HG03108 (cell line): ENCODE measurements around the gene LPCAT3.
"Not testable (repeated sequence)": the region's sequence is repeated elsewhere in the genome, so short reads cannot be mapped to it uniquely, and the experiment has no call there.

Source experiments
- ATAC-seq: cut with Tn5 transposase; IDR thresholded peaks from one replicate; pipeline ENCODE4 v1.9.1; 2021; ENCODE audit warnings: moderate library complexity; ENCODE audit not compliant: unreplicated experiment

LPCAT3 gene

DNA sequence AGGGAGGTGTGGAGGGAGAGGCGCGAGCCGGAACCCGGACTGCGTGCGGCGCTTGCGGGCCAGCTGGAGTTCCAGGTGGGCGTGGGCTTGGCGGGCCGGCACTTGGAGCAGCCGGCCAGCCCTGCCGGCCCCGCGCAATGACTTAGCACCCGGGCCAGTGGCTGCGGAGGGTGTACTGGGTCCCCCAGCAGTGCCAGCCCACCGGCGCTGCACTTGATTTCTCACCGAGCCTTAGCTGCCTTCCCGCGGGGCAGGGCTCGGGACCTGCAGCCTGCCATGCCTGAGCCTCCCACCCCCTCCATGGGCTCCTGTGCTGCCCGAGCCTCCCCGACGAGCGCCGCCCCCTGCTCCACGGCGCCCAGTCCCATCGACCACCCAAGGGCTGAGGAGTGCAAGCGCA lies 19.1 kb upstream of the LPCAT3 start:
- not testable (repeated sequence) for ATAC-seq

DNA sequence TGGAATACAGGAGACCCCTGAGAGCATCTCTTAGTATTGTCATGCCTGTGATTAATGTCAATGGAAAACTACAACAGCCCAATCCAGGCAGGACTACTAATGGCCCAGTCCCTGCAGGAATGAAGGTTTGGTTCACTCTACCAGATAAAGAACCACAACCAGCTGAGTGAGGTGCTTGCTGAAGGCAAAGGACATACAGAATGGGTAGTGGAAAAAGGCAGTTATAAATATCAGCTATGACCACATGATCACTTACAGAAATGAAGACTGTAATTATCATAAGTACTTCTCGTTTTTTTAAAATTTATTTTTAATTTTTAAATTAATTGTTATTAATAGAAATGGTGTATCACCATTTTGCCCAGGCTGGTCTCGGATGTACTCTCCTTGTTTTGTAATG lies 17.2 kb upstream of the LPCAT3 start:
- ATAC-seq: no peak

DNA sequence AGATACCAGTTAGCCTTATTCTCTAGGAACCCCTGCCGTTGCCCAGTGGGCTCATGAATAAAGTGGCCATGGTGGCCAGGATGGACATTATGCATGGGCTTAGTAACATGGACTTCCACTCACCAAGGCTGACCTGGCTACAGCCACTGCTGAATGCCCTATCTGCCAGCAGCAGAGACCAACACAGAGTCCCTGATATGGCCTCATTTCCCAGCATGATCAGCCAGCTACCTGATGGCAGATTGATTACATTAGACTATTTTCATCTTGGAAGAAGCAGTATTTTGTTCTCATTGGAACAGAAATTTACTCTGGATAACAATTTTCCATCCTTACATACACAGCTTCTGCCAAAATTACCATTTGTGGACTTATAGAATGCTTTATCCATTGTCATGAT lies 16.2 kb upstream of the LPCAT3 start:
- ATAC-seq: no peak

DNA sequence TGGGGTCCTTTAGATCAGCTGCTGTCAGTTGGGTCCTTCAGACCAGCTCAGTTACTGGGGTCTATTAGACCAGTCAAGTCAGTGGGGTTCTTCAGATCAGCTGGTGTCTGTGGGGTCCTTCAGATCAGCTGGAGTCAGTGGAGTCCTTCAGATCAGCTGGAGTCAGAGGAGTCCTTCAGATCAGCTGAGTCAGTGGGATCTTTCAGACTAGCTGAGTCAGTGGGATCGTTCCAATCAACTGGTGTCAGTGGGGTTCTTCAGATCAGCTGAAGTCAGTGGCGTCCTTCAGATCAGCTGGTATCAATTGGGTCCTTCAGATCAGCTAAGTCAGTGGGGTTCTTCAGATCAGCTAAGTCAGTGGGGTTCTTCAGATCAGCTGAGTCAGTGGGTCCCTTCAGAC lies 14.7 kb upstream of the LPCAT3 start:
- no peak for ATAC-seq

DNA sequence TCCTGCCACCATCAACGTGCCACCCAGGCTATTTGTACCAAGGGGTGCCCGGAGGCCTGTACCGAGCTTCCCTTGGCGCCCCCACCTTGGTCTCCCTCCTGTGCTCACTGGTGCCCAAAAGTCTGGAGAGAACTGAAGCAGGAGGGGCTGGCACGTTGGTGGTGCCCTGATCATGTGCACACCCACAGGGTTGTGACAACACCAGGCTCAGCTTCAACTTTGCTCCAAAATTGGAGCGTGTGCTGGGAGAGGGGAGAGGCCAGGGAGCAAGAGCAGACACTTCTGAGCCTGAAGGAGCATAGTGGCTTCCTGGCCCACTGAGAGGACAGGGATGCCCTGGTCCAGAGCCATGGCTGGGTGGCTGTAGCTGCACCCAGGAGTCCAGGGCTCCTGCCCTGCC lies 13.0 kb upstream of the LPCAT3 start:
- ATAC-seq: no peak

DNA sequence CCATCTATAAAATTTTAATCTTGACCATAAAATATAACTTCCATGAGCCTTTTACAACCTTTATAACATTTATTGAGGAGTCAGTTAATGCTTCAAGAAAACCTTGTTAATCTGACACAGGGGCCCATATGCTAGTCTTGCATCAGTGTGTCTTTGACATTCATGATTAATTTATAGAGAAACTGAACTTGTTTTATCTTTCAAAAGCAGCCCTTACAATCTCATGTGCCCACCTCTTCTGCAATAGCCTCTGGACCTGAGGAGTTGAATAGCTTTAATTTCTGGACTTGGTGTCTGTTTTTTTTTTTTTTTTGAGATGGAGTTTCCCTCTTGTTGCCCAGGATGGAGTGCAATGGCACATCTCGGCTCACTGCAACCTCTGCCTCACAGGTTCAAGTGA lies 8.6 kb upstream of the LPCAT3 start:
- ATAC-seq: no peak

DNA sequence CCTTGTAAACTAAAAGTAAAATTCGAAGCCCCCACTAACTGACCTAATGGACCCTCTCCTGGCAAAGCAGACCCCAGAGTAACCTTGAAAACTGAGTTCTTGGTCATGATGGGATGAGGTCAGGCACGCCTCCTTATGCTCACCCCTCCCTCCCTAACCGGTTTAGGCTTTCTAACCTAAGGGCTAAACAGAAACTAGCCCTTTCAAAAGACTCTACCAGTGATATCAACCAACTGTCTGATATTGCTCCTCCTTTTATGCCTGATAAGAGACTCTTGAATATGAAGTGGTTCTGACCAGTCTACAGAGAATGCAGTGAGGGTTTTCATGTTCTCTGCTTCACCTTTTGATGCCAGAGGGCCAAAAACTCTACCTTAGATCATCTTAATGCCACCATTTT lies 4.8 kb upstream of the LPCAT3 start:
- no peak for ATAC-seq

DNA sequence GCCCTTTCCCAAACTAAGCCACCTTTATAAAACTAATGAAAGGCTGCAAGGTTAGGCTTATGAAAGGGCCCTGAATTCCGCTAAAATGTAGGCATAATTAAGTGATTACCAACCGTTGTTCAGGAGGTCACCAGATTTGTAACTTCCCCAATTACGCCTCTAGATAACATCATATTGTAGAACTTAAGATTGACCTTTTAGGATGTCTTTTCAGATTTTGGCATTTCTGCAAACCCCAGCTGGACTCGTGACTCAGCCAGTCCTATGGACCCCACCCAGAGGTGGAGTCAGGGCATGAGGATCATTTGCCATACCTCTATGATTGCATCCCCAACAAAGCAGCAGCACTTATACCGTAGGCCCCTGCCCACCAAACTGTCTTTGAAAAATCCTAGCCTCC lies 3.7 kb upstream of the LPCAT3 start:
- ATAC-seq: no peak

DNA sequence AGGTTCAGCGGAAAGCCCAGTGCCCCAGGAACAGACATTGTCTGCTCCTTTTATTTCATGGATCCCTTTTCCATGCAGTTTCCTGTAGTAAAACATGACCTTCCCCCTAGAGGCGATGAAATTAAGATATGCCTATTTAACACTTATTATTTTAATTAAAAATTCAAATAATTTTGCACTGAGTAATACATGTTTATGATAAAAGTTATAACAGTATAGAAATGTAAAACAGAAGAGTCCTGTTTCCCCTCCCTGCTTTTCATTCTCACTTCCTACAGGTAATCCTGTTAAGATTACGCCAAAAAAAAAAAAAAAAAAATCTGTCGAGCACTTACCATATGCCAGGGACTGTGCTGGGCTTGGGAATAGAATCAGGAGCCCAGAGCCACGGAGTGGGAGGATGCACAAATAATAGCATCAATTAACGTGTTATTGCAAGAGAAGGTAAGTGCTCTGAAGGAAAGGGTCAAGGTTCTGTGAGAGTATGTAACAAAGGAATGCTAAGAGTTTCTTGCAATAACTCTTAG lies 830 bp upstream of the LPCAT3 start:
- no peak for ATAC-seq

DNA sequence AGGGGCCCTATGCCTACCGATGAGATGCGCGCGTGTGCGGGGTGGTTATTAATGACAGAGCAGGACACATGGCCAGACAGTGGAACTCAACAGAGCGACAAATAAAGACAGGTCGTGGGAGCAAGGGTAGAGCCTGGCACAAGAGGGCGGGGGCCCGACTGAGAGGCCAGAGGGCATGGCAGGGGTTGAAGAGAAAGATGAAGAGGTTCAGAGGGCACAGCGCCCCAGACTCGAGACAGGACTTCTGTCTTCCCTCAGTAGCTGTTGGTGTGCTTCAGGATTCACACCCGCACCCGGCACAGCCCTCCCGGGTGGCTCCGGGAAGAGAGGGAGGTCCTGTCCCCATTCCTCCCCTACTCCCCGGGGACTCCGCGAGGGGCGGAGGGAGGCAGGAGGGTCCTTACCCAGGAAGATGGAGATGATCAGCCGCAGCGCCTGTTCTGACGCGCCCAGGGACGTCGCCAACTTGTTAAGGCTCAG lies 366 bp downstream of the LPCAT3 start:
- ATAC-seq: no peak

DNA sequence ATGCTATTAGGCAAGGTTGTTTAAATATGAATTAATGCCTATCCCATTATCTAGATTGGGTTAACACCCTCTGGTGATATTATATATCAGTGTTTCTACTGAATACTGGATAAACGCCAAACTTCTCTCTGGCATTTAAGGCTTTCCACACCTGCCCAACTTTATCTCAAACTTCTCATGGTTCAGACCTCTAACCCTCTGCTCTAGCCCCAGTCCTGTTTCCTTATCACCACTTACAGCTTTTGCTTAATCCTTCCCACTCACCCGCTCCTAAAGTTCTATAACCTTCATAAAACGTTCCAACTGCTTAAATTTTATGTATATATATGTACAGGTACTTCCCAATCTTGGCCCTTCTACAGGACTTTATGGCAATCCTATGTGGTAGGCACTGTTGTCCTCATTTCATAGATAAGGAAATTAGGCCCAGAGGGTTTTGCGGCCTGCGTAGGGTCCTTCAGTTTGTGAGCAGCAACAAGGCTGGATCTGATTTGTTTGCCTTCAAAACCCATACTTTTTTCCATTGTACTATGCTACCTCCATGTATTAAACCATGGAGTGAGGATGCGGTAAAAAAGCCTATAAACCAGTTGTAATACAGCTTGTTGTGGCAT lies 1.2 kb downstream of the LPCAT3 start:
- ATAC-seq: no peak

DNA sequence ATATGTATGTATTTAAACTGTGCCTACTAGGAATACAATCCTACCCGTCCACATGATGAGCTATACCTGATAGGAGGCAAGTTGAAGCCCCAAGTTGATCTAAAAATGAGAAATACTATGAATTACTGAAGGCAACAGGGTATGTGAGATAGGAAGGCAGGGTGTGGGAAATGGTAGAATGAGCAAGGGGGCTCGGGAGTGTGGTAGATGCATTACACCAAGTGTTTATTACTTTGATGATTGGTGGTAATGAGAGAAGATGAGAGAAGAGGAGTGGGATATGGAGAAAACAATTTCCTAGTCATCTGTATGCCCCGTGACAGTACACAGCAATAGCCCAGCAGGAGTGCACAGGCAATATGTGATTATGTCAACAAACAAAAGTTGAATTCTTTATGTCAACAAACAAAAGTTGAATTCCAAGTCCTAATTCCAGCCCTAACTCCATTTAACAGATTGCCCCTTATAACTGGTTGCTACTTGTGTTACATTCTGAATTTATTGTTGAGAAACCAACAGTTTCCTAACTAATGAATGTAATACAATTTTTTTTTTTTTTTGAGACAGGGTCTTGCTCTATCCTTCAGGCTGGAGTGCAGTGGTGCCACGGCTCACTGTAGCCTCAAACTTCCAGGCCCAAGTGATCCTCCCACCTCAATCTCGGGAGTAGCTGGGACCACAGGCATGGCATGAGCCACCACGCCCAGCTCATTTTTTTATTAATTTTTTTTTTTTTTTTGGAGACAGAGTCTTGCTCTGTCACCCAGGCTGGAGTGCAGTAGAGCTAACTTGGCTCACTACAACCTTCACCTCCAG lies 2.5 kb downstream of the LPCAT3 start:
- no peak for ATAC-seq

DNA sequence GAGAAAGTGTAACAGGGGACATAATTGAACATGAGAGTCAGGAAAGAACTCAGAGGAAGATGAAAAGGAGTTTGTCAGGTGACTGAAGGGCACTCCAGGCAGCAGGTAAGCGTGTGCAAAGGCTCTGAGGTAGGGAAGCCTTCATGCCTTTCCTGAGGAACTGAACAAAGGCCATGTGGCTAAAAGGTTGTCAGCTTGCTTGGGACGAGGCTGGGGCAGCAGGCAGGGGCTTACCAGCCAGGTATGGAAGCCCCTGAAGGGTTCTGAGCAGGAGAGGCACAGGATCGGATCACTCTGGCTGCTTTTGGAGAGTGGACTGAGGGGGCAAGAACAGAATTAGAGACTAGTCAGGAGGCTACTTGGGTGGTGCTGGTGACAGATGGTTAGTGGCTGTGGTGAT lies 5.2 kb downstream of the LPCAT3 start:
- ATAC-seq: no peak

DNA sequence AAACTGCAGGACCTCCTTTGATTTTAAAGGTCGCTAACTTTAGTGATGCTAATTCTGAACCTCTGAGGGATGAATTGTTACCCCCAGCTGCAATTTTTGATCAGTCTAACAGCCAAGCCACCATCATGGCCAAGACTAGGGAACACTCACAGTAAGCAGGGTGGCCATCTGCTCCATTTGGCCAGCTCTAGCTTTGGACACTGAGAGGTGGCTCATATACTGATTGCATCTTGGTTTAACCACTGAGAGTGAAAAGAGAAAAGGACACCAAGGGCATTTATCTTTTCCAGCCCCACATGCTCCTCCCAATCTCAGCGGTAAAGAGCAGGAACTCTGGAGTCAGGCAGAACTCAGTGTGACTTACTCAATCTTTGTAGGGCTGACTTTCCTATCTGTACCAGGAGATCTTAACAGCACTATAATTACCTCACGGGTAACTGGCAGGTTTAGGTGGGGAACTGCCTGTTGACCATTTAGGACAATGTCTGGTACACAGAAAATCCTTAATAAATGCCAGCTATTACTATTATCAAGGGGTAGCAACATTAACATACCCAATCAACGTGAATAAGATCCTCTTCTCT lies 6.2 kb downstream of the LPCAT3 start:
- ATAC-seq: no peak

DNA sequence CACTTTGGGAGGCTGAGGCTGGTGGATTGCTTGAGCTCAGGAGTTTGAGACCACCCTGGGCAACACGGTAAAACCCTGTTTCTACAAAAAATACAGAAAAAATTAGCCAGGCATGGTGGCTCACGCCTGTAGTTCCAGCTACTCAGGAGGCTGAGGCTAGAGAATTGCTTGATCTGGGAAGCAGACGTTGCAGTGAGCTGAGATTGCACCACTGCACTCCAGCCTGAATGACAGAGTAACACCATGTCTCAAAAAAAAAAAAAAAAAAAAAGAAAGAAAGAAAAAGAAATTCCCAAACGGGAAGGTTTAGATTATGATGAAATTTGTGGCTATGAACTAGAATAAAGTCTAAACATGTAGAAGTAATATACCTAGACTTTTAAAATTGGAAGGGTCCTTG lies 6.9 kb downstream of the LPCAT3 start:
- not testable (repeated sequence) for ATAC-seq

DNA sequence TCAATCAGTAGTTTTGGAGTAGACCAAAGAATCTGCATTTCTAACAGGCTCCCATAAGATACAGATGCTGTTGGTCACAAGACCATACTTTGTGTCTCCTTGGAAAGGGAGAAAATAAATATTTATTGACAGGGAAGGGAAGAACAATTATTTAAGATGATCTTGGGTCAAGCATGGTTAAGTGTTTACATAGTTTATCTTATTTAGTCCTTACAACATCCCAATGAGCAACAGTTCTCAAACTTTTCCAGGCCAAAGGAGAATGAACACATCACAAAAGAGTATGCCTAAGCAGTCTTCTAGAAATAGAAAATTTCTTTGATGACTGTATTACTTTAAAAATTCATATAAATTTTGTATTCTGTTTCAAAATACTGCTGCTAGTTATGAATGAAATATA lies 8.8 kb downstream of the LPCAT3 start:
- ATAC-seq: no peak

DNA sequence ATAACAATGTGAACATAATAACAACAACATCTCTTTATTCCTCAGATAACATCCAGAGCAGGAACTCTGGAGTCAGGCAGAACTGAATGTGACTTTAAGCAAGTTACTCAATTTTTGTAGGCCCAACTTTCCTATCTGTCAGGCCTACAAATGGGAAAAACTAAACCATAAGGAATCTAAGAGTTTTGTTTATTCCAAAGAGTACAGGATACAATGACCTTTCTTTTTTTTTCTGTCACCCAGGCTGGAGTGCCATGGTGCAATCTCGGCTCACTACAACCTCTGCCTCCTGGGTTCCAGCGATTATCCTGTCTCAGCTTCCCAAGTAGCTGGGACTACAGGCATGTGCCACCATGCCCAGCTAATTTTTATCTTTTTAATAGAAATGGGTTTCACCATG lies 9.4 kb downstream of the LPCAT3 start:
- no peak for ATAC-seq

DNA sequence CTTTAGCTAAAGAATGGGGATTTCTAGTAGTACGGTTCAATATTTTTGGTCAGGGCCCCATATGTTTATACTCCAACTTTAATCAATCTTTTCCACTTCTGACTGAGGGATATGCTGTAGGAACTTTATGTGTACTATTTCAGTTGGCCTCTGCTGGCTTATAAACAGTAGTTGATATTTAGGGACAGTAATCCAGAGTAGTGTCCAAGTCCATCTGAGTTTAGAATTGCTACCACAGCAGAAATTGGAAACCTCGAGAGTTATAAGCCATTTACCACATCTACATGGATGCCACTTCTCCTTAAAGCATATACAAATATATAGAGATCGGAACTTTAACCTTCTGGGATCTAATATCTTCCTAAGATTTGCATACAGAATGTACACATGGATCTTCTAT lies 11.6 kb downstream of the LPCAT3 start:
- ATAC-seq: no peak

DNA sequence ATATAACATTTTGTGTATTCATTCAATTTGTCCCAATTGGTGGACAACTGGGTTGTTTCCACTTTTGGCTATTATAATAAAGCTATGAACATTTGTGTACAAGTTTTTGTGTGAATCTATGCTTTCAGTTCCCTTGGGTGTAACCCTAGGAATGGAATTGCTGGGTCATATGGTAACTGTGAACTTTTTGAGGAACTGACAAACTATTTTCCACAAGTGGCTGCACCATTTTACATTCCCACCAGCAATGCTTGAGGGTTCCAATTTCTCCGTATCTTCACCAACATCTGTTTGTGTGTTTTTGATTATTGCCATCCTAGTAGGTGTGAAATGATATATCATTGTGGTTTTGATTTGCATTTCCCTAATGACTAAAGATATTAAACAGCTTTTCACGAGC lies 13.0 kb downstream of the LPCAT3 start:
- no peak for ATAC-seq

DNA sequence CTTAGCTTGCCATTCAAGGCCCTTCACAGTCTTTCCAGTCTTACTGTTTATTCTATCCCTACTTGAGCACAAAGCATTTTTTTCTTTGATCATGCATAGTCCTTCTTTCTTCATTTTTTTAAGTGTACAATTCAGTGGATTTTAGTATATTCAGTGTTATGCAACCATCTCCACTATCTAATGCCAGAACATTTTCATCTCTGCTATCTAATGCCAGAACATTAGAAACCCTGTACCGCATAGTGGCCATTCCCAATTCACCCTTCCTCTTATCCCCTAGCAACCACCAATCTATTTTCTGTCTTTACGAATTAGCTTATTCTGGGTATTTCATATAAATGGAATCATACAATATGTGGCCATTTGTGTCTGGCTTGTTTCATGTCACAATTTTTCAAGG lies 13.4 kb downstream of the LPCAT3 start:
- no peak for ATAC-seq

DNA sequence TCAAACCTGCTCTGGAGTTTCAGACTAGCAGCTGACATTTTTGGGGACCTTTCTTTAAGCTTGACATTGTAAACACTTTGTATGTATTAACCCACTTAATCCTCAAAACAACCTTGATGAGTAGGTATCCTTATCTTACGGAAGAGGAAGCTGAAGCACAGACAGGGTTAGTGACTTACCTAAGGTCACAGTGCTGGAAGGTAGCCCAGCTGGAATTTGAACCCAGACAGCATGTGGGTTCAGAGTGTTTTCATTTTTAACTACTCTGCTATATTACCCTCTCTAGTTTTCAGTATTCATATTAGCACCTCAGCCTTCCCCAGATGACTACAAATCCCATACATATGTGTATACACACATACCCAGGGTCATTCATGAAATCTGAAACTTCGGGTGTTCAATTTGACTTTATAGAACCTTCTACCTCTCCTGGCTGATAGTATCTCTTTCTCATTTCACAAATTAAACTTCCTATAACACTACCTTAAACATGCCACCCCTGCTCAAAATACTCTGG lies 13.9 kb downstream of the LPCAT3 start:
- ATAC-seq: no peak
